BE2C (cell line): ENCODE measurements around the gene TRABD2B.

Experiments
- DNase-seq: peaks from one replicate; pipeline ENCODE4 v3.0.0-alpha.2; 2020
- H3K27me3 ChIP-seq: fragments of 250-450 bp; sonication (Bioruptor Pico); 2 replicates; pipeline ENCODE4 v1.5.1; 2020; ENCODE audit warnings: mild to moderate bottlenecking
- H3K36me3 ChIP-seq: fragments of 250-450 bp; sonication (Bioruptor Pico); 2 replicates; pipeline ENCODE4 v1.5.1; 2020; ENCODE audit warnings: mild to moderate bottlenecking
- H3K4me1 ChIP-seq: fragments of 250-450 bp; sonication (Bioruptor Pico); 2 replicates; pipeline ENCODE4 v1.5.1; 2020
- H3K4me3 ChIP-seq: 2 replicates; pipeline ENCODE4 v1.5.1; 2011; ENCODE audit warnings: low read depth, low read length
- H3K9me3 ChIP-seq: fragments of 250-450 bp; sonication (Bioruptor Pico); 2 replicates; pipeline ENCODE4 v1.5.1; 2020
- CTCF ChIP-seq: IDR thresholded peaks from 2 replicates; pipeline ENCODE4 v1.5.1; 2012; ENCODE audit warnings: mild to moderate bottlenecking, low read depth, low read length

Gene TRABD2B

GRCh38 chr1:47888294-47888629 is 108.9 kb downstream of the TRABD2B start:
- DNase-seq: no peak

GRCh38 chr1:47887475-47888293 is 109.5 kb downstream of the TRABD2B start:
- DNase-seq: no peak
- H3K36me3 ChIP-seq: no peaks in the 10 kb centered on the region
- H3K4me1 ChIP-seq: no peaks in the 10 kb centered on the region
- no peaks in the 10 kb centered on the region for H3K9me3 ChIP-seq
- no peak overlapping the region for H3K4me3 ChIP-seq
- no peaks in the 10 kb centered on the region for H3K27me3 ChIP-seq
- no peak for TF ChIP-seq CTCF

More at GRCh38 chr1:47888294-47888629, 108.9 kb downstream of the TRABD2B start:
- Histone ChIP-seq H3K36me3 (no peaks in the 10 kb centered on the region), H3K4me3 (no peak overlapping the region), H3K4me1 (no peaks in the 10 kb centered on the region), H3K27me3 (no peaks in the 10 kb centered on the region), H3K9me3 (no peaks in the 10 kb centered on the region)
- TF ChIP-seq CTCF: no peak

- Histone ChIP-seq H3K27me3 (no peaks in the 10 kb centered on the region), H3K4me3 (no peak overlapping the region), H3K4me1 (peaks cover 5% of the 10 kb centered on the region; the same call in 1 of the 2 replicates), H3K9me3 (no peaks in the 10 kb centered on the region), H3K36me3 (no peaks in the 10 kb centered on the region)
- TF ChIP-seq CTCF: no peak
- no peak for DNase-seq
Observed at GRCh38 chr1:47887060-47887459, 110.1 kb downstream of the TRABD2B start.

DNA sequence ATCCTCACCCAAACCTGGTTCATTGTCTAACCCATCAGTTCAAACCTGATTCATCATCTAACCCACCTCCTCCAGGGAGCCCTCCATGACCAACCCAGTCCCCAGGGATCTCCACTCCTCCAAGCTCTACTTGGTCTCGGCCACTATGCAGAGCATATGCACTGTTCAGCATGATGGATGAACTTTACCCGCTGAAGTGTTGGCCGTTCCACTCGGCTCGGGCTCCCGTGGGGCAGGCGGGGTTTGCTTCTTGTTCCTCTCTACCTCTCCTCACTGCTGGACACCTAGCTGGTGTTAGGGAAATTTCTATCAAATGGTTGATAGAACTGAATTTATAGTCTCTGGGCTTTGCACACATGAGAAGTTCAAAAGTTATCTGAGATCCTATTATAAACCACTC is 111.0 kb downstream of the TRABD2B start:
- no peak for TF ChIP-seq CTCF
- no peak for DNase-seq
- Histone ChIP-seq H3K4me1 (peaks cover 9% of the 10 kb centered on the region; the same call in 1 of the 2 replicates), H3K36me3 (no peaks in the 10 kb centered on the region), H3K4me3 (no peak overlapping the region), H3K27me3 (no peaks in the 10 kb centered on the region), H3K9me3 (no peaks in the 10 kb centered on the region)

DNA sequence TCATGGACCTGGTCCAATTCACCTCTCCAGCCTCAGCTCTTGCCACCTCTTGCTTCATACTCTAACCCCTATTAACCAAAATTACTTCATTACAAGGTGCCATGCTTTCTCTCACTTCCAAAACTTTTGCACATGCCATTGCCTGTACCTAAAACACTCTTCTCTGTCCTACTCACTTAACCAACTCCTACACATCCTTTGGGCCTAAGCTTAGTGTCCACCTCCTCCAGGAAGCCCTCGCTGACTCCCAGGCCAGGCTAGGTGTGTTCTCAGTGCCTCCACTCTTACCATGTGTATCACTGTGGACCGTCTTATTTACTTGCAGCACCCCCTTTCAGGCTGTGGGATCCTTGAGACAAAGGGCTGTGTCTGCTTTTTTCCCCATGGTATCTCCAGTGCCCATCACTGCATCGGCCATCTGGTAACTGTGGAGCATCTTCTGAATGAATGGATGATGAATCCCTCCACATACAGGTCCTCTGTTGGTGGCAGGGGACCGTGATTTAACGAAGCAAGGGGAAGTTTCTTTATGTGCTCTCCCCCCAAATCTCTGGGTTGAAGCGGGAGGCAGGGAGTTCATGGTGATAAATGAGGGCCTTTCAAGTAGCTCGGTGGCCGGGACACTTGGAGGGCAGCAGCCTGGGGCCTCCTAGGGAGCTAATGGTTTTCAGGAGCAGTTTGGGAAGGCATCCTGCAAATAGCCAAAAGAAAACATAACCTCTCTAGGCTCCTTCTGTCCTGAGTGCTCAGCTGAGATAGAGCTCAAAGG is 111.9 kb downstream of the TRABD2B start:
- Histone ChIP-seq H3K4me3 (no peak overlapping the region), H3K36me3 (no peaks in the 10 kb centered on the region), H3K27me3 (no peaks in the 10 kb centered on the region), H3K4me1 (peaks cover 9% of the 10 kb centered on the region; the same call in 1 of the 2 replicates), H3K9me3 (no peaks in the 10 kb centered on the region)
- DNase-seq: no peak
- TF ChIP-seq CTCF: no peak

DNA sequence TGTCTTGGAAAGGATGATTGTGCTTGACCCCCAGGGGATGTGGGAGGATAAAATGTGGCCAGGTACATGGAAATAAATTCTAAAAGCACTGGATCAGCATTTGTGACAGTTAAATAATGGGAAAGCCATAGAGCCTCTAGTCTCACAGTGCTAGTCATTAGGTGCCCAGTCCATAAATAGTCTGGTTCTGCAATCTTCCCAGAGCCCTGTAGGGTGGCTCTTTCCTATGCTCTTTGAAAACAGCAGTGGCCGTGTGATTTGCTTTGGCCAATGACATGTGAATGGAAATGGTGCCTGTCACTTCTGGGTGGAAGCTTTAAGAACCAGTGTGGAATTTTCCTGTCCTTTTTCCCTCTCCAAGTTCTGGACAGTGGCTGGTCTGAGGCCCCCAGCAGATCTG is 113.2 kb downstream of the TRABD2B start:
- Histone ChIP-seq H3K4me3 (no peak overlapping the region), H3K4me1 (peaks cover 9% of the 10 kb centered on the region; the same call in 1 of the 2 replicates), H3K9me3 (no peaks in the 10 kb centered on the region), H3K27me3 (no peaks in the 10 kb centered on the region), H3K36me3 (no peaks in the 10 kb centered on the region)
- no peak for DNase-seq
- TF ChIP-seq CTCF: no peak
